K562 (cell line): ENCODE measurements around the gene VWC2L. TPM values are rescaled to one million over a fixed set of nuclear protein-coding genes. Genes with fewer than 3 reads are reported as not detected.

Experiments used
- ATAC-seq: fragments of 200-7000 bp; cut with Tn5 transposase; 3 replicates; pipeline ENCODE4 v1.9.1; 2020; ENCODE audit warnings: moderate library complexity
- BruUV-seq: library from RNA; stranded (reverse); fragments of 400-500 nt; replicated peaks from 2 replicates; lab custom pipeline; 2021; lab: Mats Ljungman, UMichigan
- CTCF ChIA-PET: fragments of 300-600 bp; formaldehyde crosslinking; extraction: SDS; loops from one replicate; lab custom pipeline; 2021; ENCODE audit warnings: low intra/inter-chr PET ratio; lab: Yijun Ruan, JAX
- POLR2A ChIA-PET: fragments of 300-600, 350-650 bp; sonication (Branson Sonifier 250); formaldehyde crosslinking; extraction: SDS; loops from one replicate; lab custom pipeline; 2021; ENCODE audit warnings: antibody characterized with exemption, inconsistent platforms; lab: Yijun Ruan, JAX
- DNase-seq, 4 experiments: peaks; one replicate each; pipeline versions ENCODE4 v3.0.0 to v3.0.0-alpha.2; 2011 to 2018; ENCODE audit warnings: low spot score in 3 of 4, mixed read lengths in 3 of 4; ENCODE audit errors: extremely low read depth in 1 of 4
- FAIRE-seq: peaks from 2 replicates; lab custom pipeline; 2011; peaks lifted over from hg19 to GRCh38; lab: Jason Lieb, UNC
- H2AFZ ChIP-seq: 2 replicates; pipeline ENCODE4 v1.6.0; 2011; ENCODE audit warnings: low read depth, low read length, control low read depth, inconsistent platforms
- H3K27ac ChIP-seq: fragments of 200-600 bp; 3 replicates; pipeline ENCODE4 v1.8.0; 2011; ENCODE audit warnings: low read depth, mild to moderate bottlenecking, control low read depth, inconsistent platforms, low read length, moderate library complexity, mixed read lengths; ENCODE audit errors: extremely low read depth
- H3K27me3 ChIP-seq, 2 experiments: fragments of 300-600 bp in 1 of 2; 2 replicates in 1 of 2; 3 replicates in 1 of 2; pipeline versions ENCODE4 v1.6.0 to v1.8.0; 2011; ENCODE audit warnings: inconsistent platforms in 2 of 2, low read length in 2 of 2, mild to moderate bottlenecking in 1 of 2, mixed read lengths in 1 of 2, moderate library complexity in 1 of 2; ENCODE audit not compliant: control insufficient read depth in 2 of 2, insufficient read depth in 2 of 2
- H3K36me3 ChIP-seq: fragments of 300-600 bp; 3 replicates; pipeline ENCODE4 v1.8.0; 2011; ENCODE audit warnings: mild to moderate bottlenecking, low read length, inconsistent platforms; ENCODE audit not compliant: control insufficient read depth, insufficient read depth
- H3K4me1 ChIP-seq, 2 experiments: fragments of 200-600 bp in 1 of 2; replicated peaks in 1 of 2; 2 replicates in 1 of 2; 3 replicates in 1 of 2; pipeline versions ENCODE4 v1.5.1 to v1.8.0; 2011; ENCODE audit warnings: inconsistent platforms in 2 of 2, low read length in 2 of 2, mild to moderate bottlenecking in 1 of 2, mixed read lengths in 1 of 2, moderate library complexity in 1 of 2; ENCODE audit not compliant: control insufficient read depth in 2 of 2, insufficient read depth in 2 of 2
- H3K4me2 ChIP-seq: 2 replicates; pipeline ENCODE4 v1.6.1; 2011; ENCODE audit warnings: low read length, control low read depth, inconsistent platforms, mixed read lengths; ENCODE audit not compliant: insufficient read depth
- H3K4me3 ChIP-seq: fragments of 200-600 bp; sonication (generic), shearing (Covaris generic); 2 replicates; pipeline ENCODE4 v1.5.1; 2016; ENCODE audit warnings: control low read depth, inconsistent platforms
- H3K79me2 ChIP-seq: fragments of 200-600 bp; 3 replicates; pipeline ENCODE4 v1.8.0; 2011; ENCODE audit warnings: low read length, inconsistent platforms; ENCODE audit not compliant: control insufficient read depth, insufficient read depth
- H3K9ac ChIP-seq, 2 experiments: 2 replicates each; pipeline versions ENCODE4 v1.6.0 to v1.6.1; 2011; ENCODE audit warnings: low read depth in 2 of 2, low read length in 2 of 2, control low read depth in 1 of 2, inconsistent platforms in 1 of 2, mild to moderate bottlenecking in 1 of 2, mixed read lengths in 1 of 2; ENCODE audit not compliant: insufficient read depth in 1 of 2
- H3K9me1 ChIP-seq: one replicate; pipeline ENCODE4 v1.6.0; 2011; ENCODE audit warnings: inconsistent platforms, mild to moderate bottlenecking, low read length, moderate library complexity; ENCODE audit not compliant: control insufficient read depth, insufficient read depth
- H3K9me3 ChIP-seq: replicated peaks from 2 replicates; pipeline ENCODE4 v1.5.1; 2011; ENCODE audit warnings: low read depth, low read length, inconsistent platforms; ENCODE audit not compliant: control insufficient read depth, insufficient read depth
- H4K20me1 ChIP-seq: replicated peaks from 2 replicates; pipeline ENCODE4 v1.6.1; 2011; ENCODE audit warnings: low read length, inconsistent platforms, mixed read lengths; ENCODE audit not compliant: control insufficient read depth, insufficient read depth
- BRF2 ChIP-seq: IDR thresholded peaks from 3 replicates; pipeline ENCODE4 v1.6.1; 2011; ENCODE audit warnings: borderline replicate concordance, mild to moderate bottlenecking; ENCODE audit not compliant: insufficient read length, insufficient read depth
- CBFA2T2 ChIP-seq: fragments of 450-650 bp; conservative IDR thresholded peaks from 2 replicates; pipeline ENCODE4 v1.6.1; 2017; ENCODE audit warnings: mild to moderate bottlenecking
- NFIX ChIP-seq: fragments of 250-450 bp; sonication (Bioruptor Pico); IDR thresholded peaks from 2 replicates; pipeline ENCODE4 v1.4.0; 2020; ENCODE audit warnings: low read depth, mild to moderate bottlenecking, moderate library complexity
- PTRF ChIP-seq: fragments of 450-650 bp; IDR thresholded peaks from 2 replicates; pipeline ENCODE4 v1.6.1; 2016; ENCODE audit warnings: mild to moderate bottlenecking, missing genetic modification characterization, missing compliant biosample characterization
- SP2 ChIP-seq: IDR thresholded peaks from 2 replicates; pipeline ENCODE4 v1.6.1; 2011; ENCODE audit warnings: mild to moderate bottlenecking, low read depth, low read length, moderate library complexity; ENCODE audit not compliant: poor library complexity, severe bottlenecking; ENCODE audit errors: extremely low read depth
- THRAP3 ChIP-seq: fragments of 450-650 bp; IDR thresholded peaks from 2 replicates; pipeline ENCODE4 v1.6.1; 2016; ENCODE audit warnings: mild to moderate bottlenecking, inconsistent platforms, borderline replicate concordance
- ZBTB17 ChIP-seq: fragments of 450-650 bp; formaldehyde crosslinking; IDR thresholded peaks from 2 replicates; pipeline ENCODE4 v1.4.0; 2020; ENCODE audit warnings: mild to moderate bottlenecking
- WGBS: fragments of 100-300 bp; shearing (Covaris generic); methylation state at CpG from one replicate; pipeline ENCODE4 v1.1.6; 2016; ENCODE audit warnings: low coverage, mixed read lengths; ENCODE audit not compliant: insufficient coverage; ENCODE audit errors: missing lambda C conversion rate; 5-methylcytosine and 5-hydroxymethylcytosine counted together
- in situ Hi-C: fragments of 300-500 bp; cut with MboI; formaldehyde crosslinking; loops from 4 replicates; pipeline ENCODE4 v1.15.0; 2018; ENCODE audit warnings: inconsistent platforms, mixed read lengths
- intact Hi-C: fragments of 100-400 bp; cut with micrococcal nuclease; formaldehyde crosslinking; loops from 2 replicates; pipeline ENCODE4 v1.14.2; 2022
- polyA plus RNA-seq, 8 experiments: library from polyadenylated mRNA; depleted of rRNA in 4 of 8; stranded (reverse) in 5 of 8; unstranded in 3 of 8; fragments of >200 nt; fragmentation: Nextera tagmentation in 2 of 8; fragmentation: Illumina TruSeq in 1 of 8; extraction: Ambion mirVana in 2 of 8; extraction: Trizol in 1 of 8; gene quantifications; 2 replicates each; pipeline versions ENCODE4 v1.2.1 to v1.2.3, GENCODE V29; 2011 to 2014; ENCODE audit warnings: inconsistent platforms in 1 of 8, missing spikeins in 1 of 8
- total RNA-seq, 7 experiments: library from RNA; depleted of rRNA in 6 of 7; stranded (reverse); fragments of >200 nt in 6 of 7; fragmentation: Illumina TruSeq in 2 of 7; extraction: Trizol in 2 of 7; gene quantifications; 2 replicates each; pipeline versions ENCODE4 v1.2.1 to v1.2.3, GENCODE V29; 2011 to 2021; ENCODE audit warnings: low replicate concordance in 1 of 7
- TF ChIP-seq, protein P1 (sequence below): IDR thresholded peaks from 3 replicates; pipeline ENCODE4 v1.6.1; 2011; ENCODE audit warnings: borderline replicate concordance, mild to moderate bottlenecking, moderate library complexity; ENCODE audit not compliant: insufficient read length; ENCODE audit errors: extremely low read depth

Gene VWC2L
- total and polyA plus RNA-seq, 9 of the 15 experiments (the other 6 are each of a cell fraction or from before 2014, with no cell fraction given) = not detected

DNA sequence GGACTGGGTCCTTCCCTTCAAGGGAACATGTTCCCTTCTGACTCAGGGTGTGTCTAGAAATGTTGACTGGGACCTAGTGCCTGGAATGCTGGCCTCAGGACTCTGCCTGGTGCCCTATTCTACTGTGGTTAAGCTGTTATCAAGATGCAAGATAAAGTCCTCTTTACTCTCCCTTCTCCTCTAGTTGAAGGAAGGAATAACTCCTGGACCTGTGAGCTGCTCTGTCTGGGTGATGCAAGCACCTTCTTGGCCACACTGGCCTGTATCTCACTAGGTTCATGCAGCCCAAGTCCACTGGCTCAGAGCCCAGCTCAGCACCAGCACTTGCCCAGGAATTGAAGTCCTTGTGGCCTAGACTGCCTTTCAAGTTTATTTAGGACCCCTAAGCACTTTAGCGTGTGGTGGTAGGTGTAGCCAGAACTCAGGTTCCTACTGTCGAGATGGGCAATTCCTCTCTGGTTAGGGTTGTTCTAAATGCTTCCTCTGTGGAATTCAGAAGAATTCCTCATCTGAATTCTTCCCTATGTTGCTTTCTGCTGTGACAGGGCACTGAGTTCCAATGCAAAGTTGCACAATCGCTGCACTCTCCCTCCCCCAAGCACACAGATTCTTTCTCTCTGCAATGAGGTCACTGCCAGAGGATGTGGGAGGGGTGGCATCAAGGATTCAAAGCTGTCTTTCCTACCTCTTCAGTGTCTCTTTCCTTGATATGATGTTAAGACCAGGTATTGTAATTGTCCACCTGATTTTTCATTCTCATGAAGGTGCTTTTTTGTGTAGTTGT is 54.7 kb downstream of the VWC2L start:
- no peak for FAIRE-seq

More for the DNA sequence above, 54.7 kb downstream of the VWC2L start:
- Histone ChIP-seq H3K27ac (no peak overlapping the region), H3K4me1 (no peaks in the 10 kb centered on the region), H3K36me3 (no peaks in the 10 kb centered on the region), H3K9me3 (no peaks in the 10 kb centered on the region), H3K9ac (no peak overlapping the region), H3K4me3 (no peak overlapping the region), H3K79me2 (no peaks in the 10 kb centered on the region), H3K4me2 (no peak overlapping the region), H4K20me1 (no peaks in the 10 kb centered on the region), H2AFZ (no peak overlapping the region), H3K27me3 (no peaks in the 10 kb centered on the region), H3K9me1 (no peaks in the 10 kb centered on the region)
- DNase-seq = no peak
- ATAC-seq = no peak
- no TSS peak for BruUV-seq
- intact Hi-C loops = no loop called here
- WGBS = 6% methylated on average over 3 of the region's 3 CpGs
- ChIA-PET CTCF (no interaction called here), POLR2A (no interaction called here)
- TF ChIP-seq ZBTB17 (CRISPR knock-in tag) (no peak), SP2 (no peak), THRAP3 (no peak), PTRF (tag) (no peak), BRF2 (no peak), NFIX (CRISPR knock-in tag) (no peak), CBFA2T2 (no peak)
- TF ChIP-seq, protein P1, sequence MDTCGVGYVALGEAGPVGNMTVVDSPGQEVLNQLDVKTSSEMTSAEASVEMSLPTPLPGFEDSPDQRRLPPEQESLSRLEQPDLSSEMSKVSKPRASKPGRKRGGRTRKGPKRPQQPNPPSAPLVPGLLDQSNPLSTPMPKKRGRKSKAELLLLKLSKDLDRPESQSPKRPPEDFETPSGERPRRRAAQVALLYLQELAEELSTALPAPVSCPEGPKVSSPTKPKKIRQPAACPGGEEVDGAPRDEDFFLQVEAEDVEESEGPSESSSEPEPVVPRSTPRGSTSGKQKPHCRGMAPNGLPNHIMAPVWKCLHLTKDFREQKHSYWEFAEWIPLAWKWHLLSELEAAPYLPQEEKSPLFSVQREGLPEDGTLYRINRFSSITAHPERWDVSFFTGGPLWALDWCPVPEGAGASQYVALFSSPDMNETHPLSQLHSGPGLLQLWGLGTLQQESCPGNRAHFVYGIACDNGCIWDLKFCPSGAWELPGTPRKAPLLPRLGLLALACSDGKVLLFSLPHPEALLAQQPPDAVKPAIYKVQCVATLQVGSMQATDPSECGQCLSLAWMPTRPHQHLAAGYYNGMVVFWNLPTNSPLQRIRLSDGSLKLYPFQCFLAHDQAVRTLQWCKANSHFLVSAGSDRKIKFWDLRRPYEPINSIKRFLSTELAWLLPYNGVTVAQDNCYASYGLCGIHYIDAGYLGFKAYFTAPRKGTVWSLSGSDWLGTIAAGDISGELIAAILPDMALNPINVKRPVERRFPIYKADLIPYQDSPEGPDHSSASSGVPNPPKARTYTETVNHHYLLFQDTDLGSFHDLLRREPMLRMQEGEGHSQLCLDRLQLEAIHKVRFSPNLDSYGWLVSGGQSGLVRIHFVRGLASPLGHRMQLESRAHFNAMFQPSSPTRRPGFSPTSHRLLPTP = no peak
- in situ Hi-C loops = no loop called here
